ENCODE results near the gene ACSM3.
A peak's percentile ranks its signal among the peaks of the same experiment; 100 is the strongest.
"Not testable (repeated sequence)": the region's sequence is repeated elsewhere in the genome, so short reads cannot be mapped to it uniquely, and the experiment has no call there.

ACSM3 gene

DNA sequence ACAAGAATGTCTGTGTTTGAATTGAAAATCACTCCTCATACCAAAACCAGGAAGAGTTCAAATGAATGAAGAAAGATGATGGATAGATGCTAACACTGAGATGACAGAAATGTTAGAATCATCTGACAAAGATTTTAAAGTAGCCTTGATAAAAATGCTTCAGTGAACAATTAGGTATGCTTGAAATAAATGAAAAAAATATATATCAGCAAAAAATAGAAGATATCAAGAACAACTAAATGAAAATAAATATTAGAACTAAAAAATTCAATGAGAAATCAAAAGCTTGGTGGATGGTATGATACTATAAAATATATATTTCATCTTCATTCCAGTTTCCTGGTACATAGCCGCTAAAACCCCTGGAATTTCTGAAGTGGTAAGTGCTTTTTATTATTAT is 8.6 kb upstream of the ACSM3 start:
- DNase-seq (ENCODE audit: low read depth in 2 of 2) = no peak

DNA sequence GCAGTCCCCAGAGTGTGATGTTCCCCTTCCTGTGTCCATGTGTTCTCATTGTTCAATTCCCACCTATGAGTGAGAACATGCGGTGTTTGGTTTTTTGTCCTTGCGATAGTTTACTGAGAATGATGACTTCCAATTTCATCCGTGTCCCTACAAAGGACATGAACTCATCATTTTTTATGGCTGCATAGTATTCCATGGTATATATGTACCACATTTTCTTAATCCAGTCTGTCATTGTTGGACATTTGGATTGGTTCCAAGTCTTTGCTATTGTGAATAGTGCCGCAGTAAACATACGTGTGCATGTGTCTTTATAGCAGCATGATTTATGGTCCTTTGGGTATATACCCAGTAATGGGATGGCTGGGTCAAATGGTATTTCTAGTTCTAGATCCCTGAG is 8.0 kb upstream of the ACSM3 start:
- not testable (repeated sequence) for DNase-seq (ENCODE audit: low read depth in 2 of 2)

DNA sequence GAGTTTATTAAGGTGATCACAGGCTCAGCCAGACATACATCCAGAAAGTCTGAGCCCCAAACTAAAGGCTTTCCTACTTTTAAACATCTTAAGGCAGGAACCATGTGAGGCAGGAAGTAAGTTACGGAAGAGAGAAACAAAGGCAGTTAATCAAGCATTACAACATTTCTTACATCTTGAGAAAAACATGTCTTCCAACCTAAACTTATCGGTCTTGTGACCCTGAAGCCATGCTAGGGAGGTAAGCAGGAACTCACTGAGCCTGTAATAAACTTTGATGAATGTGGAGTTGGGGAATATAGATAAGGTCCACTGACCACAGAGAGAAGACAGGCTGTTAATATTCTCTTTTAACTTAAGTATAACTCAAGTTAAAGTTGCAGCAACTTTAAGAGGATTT is 3.5 kb upstream of the ACSM3 start:
- DNase-seq (ENCODE audit: low read depth in 2 of 2) = no peak

DNA sequence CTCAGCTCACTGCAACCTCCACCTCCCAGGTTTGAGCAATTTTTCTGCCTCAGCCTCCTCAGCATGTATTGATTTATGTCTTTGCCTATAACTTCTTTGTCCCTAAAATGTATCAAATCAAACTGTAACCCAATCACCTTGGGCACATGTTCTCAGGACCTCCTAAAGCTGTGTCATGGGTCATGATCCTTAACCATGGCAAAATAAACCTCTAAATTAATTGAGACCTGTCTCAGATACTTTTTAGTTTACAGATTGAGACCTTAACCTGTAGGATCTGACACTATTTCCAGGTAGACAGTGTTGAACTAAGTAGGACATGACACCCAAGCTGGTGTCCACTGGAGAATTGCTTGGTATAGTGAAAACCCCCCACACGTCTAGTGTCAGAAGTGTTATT is 2.6 kb upstream of the ACSM3 start:
- DNase-seq (ENCODE audit: low read depth in 2 of 2) = no peak

DNA sequence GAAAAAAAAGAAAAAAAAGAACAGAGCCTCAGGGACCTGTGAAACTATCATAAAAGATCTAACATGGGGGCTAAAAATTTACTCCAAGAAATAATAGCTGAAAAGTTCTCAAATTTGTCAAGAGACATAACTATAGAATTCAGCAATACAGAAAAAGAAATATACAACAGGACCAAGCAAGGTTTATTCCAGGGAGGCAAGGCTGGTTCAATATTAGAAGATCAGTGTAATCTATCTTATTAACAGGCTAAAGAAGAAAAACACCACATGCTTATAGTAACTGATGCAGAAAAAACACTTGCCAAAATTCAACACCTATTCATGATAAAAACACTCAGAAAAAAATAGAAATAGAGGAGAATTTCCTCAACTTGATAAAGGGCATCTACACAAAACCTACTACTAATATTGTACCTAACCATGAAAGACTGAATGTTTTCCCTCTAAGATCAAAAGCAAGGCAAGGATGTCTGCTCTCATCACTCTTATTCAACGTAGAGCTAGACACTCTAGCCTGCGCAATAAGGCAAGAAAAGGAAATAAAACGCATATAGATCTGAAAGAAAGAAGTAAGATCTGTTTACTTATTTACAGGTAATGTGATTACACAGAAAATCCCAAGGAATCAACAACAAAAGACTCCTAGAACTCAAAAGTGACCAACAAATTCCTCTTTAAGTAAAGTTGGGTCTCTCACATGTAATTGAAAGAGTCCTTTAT is 1.2 kb upstream of the ACSM3 start:
- DNase-seq (ENCODE audit: low read depth in 2 of 2) = no peak

DNA sequence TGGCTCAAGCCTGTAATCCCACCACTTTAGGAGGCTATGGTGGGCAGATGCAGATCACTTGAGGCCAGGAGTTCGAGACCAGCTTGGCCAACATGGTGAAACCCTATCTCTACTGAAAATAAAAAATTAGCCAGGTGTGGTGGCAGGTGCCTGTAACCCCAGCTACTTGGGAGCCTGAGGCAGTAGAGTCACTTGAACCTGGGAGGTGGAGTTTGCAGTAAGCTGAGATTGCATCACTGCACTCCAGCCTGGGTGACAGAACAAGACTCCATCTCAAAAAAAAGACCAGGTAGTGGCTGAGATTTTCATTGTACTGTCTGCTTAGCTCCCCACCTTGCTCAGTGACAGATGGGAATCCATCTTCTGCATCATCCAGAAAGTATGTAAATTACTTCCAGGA is 634 bp downstream of the ACSM3 start:
- DNase-seq (ENCODE audit: low read depth in 2 of 2) = not testable (repeated sequence)

DNA sequence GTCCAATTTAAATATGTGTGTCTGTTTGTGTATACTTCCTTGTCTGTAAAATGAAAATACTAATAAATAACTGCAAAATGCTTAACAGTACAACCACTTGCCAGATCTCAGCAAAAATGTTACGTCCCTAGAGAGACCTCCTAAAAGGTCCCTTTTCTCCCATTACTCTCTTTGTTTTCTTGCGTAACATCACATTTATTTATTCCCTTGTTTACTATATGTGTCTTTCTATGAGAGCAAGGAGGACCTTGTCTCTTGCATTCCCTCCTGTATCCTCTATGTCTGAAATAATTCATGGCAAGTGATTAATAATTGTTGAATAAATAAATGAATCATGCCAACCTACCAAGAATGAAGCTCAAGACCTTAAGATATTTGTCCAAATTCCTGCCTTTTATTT is 1.9 kb downstream of the ACSM3 start:
- no peak for DNase-seq (ENCODE audit: low read depth in 2 of 2)

DNA sequence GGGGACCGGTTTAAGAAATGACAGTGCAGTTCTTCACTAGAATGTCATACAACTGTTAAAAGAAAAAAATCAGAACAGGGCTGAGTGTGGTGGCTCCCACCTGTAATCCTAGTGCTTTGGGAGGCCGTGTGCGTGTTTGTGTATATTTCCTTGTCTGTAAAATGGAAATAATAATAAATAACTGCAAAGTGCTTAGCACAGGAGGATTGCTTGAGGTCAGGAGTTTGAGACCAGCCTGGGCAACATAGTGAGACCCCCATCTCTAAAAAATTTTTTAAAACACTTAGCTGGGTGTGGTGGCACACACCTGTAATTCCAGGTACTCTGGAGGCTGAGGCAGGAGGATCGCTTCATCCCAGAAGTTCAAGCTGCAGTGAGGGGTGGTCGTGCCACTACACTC is 2.5 kb downstream of the ACSM3 start:
- no peak for DNase-seq (ENCODE audit: low read depth in 2 of 2)

DNA sequence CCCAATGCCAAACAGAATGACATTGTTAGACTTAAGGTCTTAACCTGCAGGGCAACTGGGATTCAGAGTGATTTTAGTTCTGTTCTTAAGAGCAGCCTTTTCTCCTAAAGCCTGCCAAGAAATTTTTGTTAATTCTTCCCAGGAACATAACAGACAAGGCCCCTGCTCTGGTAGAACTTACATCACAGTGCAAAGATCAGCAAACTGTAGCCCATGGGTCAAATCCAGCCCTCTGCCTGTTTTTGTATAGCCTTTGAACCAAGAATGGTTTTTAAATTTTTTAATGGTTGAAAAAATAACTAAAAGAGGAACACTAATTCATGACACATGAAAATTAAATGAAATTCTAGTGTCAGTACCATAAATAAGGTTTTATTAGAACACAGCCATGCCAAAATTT is 3.8 kb downstream of the ACSM3 start:
- DNase-seq (ENCODE audit: low read depth in 2 of 2) = no peak

DNA sequence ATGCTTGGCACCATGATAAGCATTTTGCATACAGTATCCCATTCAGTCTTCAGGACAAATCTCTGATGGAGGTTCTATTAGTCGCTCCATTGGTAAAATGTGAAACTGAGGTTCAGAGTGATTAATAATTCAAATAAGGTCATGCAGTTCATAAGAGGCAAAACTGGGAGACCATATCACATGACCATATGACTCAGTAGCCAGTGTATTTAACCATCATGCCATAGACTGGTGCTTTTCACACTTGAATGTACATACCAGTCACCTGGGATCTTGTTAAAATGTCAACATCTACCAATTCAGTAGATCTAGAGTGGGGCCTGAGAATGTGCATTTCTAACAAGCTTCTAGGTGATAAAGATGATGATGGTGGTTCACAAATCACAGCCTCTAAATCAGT is 4.3 kb downstream of the ACSM3 start:
- DNase-seq (ENCODE audit: low read depth in 2 of 2) = no peak

DNA sequence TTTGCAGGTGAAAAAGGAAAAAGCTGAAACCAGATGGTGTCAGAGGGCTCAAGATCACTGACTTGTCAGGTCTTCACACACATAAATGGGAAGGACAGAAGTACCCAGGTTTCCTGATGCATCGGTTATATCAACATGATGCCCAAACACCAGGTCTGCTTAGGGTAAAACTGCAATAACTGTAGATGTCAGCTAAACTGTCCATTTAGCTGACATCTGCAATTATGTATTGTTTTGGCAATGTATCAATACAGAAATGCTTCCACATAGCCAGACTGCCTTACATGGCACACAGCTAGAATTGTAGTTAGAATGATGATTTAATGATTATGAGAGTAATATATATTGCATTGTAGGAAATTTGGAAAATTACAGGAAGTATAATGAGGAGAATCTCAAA is 5.0 kb downstream of the ACSM3 start:
- no peak for DNase-seq (ENCODE audit: low read depth in 2 of 2)

DNA sequence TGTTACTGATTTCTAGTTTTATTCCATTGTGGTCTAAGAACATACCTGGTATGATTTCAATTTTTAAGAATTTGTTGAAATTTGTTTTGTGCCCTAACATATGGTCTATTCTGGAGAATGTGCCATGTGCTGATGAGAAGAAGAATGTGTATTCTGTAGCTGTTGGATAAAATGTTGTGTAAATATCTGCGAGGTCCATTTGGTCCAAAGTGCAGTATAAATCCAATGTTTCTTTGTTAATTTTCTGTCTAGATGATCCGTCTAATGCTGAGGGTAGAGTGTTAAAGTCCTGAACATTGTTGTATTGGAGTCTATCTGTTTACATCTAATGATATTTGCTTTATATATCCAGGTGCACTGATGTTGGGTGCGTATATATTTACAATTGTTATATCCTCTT is 9.9 kb downstream of the ACSM3 start:
- DNase-seq (ENCODE audit: low read depth in 2 of 2) = no peak

DNA sequence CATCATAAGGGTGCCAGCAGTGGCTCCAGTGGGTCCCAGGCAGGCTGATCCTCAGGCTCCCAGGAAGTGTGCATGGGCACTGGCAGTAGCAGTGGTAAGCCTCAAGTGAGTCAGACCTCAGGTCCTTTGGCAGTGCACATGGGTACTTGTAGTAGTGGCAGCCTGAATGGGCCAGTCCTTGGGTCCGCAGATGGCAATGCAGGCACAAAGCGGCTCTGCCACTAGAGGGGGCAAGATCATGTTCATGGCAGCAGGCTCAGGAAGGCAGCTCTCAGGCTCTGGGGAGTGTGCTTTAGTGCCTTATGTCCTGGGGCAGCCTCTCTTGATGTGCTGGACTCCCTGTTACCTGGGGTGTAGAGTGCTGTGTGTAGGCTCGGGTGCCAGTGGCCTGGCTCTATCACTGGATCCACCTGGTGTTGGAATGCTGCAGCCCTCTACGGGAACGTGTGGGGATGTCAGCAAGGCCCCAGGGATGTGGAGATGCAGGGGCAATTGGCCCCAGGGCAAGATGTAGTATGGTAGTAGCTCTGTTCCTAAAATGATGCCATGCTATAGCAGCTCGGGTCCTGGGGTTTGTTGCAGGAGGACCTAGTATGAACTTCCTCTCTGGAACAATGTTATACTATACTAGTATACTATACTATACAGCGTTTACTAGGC is 11.0 kb downstream of the ACSM3 start:
- peak; percentile 26 to 40 for DNase-seq (ENCODE audit: low read depth in 2 of 2)

DNA sequence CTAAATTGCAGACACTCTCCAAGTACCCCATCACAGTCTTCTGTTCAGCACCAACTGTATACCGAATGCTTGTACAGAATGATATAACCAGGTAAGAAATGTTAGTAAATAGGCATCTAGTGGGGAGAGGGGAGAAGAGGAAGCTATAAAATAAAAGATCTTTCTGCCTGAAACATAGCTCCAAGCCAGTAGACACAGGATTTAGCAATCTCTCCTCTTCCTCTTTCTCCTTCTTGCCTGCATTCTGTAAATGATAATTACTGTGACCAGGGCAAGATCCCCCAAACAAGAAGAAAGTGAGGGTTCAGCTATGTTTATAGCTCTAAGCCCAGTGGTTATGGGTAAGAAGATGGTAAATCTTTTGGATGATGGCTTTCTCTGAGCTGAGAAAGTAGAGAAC is 17.9 kb downstream of the ACSM3 start:
- DNase-seq (ENCODE audit: low read depth in 2 of 2) = no peak

DNA sequence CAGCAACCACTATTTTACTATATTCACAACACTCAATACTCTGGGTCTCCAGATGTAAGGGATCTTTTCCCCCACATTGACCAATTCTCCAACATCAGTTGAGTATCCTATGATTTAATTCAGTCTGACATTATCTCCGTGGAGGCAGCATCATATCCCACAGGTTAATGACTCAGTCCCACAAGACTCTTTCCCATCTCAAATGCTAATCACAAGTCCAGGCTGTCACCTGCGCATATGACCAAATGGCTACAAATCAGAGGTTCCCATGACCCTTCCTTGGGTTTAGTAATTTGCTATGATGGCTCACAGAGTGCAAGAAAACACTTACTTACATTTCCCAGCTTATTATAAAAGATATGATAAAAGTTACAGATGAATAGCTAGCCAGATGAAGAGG is 18.7 kb downstream of the ACSM3 start:
- DNase-seq (ENCODE audit: low read depth in 2 of 2) = no peak

DNA sequence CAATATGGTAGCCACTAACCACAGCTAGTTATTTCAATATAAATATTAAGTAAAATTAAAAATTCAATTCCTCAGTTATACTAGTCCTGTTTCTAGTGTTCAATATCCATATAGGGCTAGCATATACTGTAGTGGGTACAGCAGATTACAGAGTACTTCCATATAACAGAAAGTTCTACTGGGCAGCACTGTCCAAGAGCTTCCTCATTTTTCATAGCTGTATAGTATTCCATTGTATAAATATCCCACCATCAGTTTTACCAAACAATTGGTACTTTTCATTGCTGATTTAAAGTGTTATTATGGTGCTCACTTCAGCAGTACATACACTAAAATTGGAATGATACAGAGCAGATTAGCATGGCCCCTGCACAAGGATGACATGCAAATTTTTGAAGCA is 20.4 kb downstream of the ACSM3 start:
- DNase-seq (ENCODE audit: low read depth in 2 of 2) = no peak

DNA sequence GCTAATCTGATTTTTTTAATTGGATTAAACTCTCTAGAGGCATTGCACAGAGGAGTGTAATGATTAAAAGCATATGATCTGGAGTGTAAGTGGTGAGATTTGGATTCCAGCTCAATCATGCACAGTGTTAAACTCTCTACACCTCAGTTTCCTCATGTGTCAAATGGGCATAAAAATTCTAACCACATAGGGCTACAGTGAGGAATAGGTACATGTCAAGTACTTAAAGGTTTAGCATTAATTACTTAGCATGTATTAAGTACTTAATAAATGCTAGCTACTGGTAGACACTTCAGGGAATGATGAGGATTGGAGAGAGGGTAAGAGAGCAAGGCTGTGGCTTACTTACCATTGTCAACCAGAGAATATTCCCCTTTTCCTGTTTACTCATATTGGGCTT is 25.3 kb downstream of the ACSM3 start:
- DNase-seq (ENCODE audit: low read depth in 2 of 2) = no peak

DNA sequence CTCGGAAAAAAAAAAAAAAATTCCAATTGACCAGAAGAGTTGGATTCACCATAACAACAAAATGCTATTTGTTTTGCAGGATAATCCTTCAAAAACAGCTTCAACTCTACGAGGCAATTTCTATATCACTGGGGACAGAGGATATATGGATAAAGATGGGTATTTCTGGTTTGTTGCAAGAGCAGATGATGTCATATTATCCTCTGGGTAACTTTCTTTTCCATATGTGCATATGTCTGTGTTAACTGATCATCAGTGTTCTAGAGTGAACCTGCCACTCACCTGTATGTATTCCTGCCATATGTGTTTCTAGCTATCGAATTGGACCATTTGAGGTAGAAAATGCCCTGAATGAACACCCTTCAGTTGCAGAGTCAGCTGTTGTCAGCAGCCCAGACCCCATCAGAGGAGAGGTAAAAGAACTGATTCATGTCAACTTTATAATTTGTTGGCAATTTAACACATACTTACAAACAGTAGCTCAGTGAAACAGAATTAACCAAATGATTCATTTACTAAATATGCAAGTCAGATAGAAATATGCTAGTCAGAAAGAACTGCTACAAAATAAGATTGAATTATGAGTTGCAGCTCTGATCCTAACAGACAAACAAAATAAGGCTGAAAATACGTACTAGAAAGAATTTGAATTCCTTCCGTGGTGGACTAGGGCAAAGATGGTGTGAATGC is 28.3 kb downstream of the ACSM3 start:
- no peak for DNase-seq (ENCODE audit: low read depth in 2 of 2)

DNA sequence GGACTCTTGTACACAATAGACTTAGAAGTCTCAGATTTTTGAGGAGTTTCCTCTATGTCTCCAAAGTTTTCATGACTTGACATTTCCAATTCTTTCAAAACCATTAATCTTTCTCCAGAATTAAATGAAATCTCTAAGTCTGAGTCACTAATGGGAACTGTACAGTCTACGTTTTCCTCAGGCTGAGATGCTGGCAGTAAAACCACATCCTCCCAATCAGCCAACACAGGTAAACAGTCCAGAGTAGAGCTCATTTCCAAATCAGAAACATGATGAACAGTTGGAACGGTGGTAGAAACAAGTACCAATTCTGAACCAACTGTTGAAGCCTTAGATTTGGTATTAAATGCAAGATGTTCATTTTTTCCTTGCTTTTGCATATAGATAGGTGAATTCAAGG is 34.5 kb downstream of the ACSM3 start:
- DNase-seq (ENCODE audit: low read depth in 2 of 2) = no peak

DNA sequence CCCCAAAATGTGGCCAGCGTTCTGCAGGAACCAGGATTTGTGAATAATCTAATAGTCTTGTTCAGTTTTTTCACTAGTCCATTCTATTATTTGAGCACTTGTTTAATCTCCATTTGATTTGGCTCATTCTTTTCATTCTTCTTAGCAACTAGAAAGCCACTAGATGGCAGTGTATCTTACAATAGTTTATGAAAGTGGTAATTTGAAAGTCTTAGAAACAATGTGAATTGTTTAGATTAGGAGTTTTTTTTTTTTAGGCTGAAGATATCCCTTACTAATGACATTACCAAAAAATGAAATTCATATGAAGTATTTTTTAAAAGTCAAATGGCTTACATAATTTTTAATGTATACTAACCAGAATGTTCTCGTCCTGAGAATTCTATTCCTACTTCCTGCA is 35.8 kb downstream of the ACSM3 start:
- no peak for DNase-seq (ENCODE audit: low read depth in 2 of 2)

DNA sequence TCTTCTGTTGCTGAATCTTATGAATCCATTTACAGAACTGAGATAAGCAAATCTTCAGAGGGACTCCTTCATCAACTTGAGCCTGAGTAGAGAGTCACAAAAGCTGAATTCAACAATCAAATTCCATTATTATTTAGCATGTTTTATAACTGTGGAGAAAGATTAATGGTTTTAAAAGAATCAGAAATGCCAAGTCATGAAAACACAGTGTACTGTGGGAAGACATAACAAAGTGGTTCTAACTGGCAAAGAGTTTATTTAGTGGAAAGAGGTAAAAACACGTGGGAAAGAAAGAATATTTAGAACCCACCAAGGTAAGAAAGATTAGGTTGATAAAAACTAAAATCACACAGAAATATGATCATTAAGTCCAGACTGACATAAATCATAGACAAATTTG is 37.5 kb downstream of the ACSM3 start:
- DNase-seq (ENCODE audit: low read depth in 2 of 2) = no peak

DNA sequence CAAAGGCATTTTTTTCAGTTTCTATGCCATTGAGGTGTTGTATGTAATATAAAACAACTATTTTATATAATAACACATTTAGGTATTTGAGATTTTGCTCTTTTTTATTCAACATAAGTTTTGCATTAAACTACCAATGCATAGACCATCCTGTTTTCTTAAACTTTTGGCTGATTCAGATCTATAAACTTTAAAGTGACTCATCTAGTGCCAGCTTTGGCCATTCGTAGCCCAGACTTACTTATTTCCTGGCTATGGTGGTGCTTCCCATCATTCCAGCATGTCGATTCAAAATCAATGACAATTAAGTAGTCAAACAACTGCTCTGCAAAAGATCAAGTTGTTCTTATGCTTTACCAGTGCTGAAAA is 39.4 kb downstream of the ACSM3 start:
- no peak for DNase-seq (ENCODE audit: low read depth in 2 of 2)

DNA sequence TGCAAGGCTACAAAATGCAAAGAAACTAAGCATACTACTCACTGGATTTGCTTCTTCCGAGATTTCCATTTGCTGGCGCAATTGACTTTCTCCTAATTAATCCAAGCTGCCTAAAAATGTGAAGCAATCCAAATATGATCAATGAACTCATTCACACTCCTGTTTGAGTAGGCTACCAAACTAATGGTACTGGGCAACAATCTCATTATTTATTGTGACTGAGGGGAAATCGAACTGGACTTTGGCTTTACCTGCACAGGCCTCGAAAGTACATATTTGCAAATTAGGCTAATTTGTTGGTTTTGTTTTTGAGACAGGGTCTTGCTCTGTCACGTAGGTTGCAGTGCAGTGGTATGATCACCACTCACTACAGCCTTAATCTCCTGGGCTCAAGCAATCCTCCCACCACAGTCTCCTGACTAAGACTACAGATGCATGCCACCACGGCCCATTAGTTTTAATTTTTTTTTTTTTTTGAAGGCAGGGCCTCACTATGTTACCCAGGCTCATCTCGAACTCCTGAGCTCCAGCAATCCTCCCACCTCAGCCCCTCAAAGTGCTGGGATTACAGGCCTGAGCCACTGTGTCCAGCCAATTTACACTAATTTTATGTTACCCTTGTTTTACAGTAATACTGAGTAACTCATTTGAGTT is 39.9 kb downstream of the ACSM3 start:
- no peak for DNase-seq (ENCODE audit: low read depth in 2 of 2)

Data from stimulated activated CD8-positive, alpha-beta memory T cell treated with anti-CD3 and anti-CD28 coated beads, Interleukin-15, amount 100 ng/mL, for 48 hours (primary cell).